HS-5 (cell line): ENCODE results near the gene SHROOM2.
A peak's percentile ranks its signal among the peaks of the same experiment; 100 is the strongest.

ENCODE experiments used
- DNase-seq: peaks from one replicate; pipeline ENCODE4 v3.0.0-alpha.2; 2012; ENCODE audit warnings: low read depth

The SHROOM2 gene

GRCh38 chrX:9897761-9898161 is 111.5 kb downstream of the SHROOM2 start:
- peak; percentile 86 for DNase-seq

- DNase-seq = no peak
These were observed 113.4 kb downstream of the SHROOM2 start for GRCh38 chrX:9899640-9900111.

GRCh38 chrX:9902656-9903055 is 116.4 kb downstream of the SHROOM2 start:
- no peak for DNase-seq

GRCh38 chrX:9903146-9903545 is 116.9 kb downstream of the SHROOM2 start:
- DNase-seq = no peak

GRCh38 chrX:9905288-9905687 is 119.1 kb downstream of the SHROOM2 start:
- no peak for DNase-seq

- no peak for DNase-seq
These were observed 119.5 kb downstream of the SHROOM2 start for GRCh38 chrX:9905721-9906120.

- no peak for DNase-seq
These were observed 120.7 kb downstream of the SHROOM2 start for GRCh38 chrX:9906919-9907318.

GRCh38 chrX:9907645-9908387 is 121.6 kb downstream of the SHROOM2 start:
- DNase-seq = peak; percentile 57

- DNase-seq = no peak
These were observed 123.0 kb downstream of the SHROOM2 start for GRCh38 chrX:9909254-9909653.

GRCh38 chrX:9911487-9911886 is 125.3 kb downstream of the SHROOM2 start:
- DNase-seq = no peak

- no peak for DNase-seq
These were observed 126.3 kb downstream of the SHROOM2 start for GRCh38 chrX:9912351-9913145.

GRCh38 chrX:9913146-9913433 is 126.9 kb downstream of the SHROOM2 start:
- no peak for DNase-seq

GRCh38 chrX:9917861-9918260 is 131.6 kb downstream of the SHROOM2 start:
- no peak for DNase-seq

GRCh38 chrX:9919632-9920172 is 133.5 kb downstream of the SHROOM2 start:
- no peak for DNase-seq

GRCh38 chrX:9921407-9921806 is 135.2 kb downstream of the SHROOM2 start:
- DNase-seq = no peak

- DNase-seq = no peak
These were observed 137.1 kb downstream of the SHROOM2 start for GRCh38 chrX:9923357-9923756.

GRCh38 chrX:9926002-9926401 is 139.8 kb downstream of the SHROOM2 start:
- no peak for DNase-seq

- DNase-seq = no peak
These were observed 141.7 kb downstream of the SHROOM2 start for GRCh38 chrX:9927698-9928482.

GRCh38 chrX:9935436-9935835 is 149.2 kb downstream of the SHROOM2 start:
- DNase-seq = no peak

GRCh38 chrX:9937761-9938160 is 151.5 kb downstream of the SHROOM2 start:
- no peak for DNase-seq

- DNase-seq = no peak
These were observed 152.3 kb downstream of the SHROOM2 start for GRCh38 chrX:9938516-9938915.

- peak; percentile 9 for DNase-seq
These were observed 154.2 kb downstream of the SHROOM2 start for GRCh38 chrX:9940421-9940820.
